Nephron progenitor cell (in vitro differentiated cells): ENCODE measurements around the gene C16orf46.

ENCODE experiments used
- DNase-seq: peaks from one replicate; pipeline ENCODE4 v3.0.0; 2021
- H3K27ac Mint-ChIP-seq: 2 replicates; pipeline ENCODE4 v1.8.0; 2021; ENCODE audit warnings: mild to moderate bottlenecking, moderate library complexity, mixed read lengths
- H3K27me3 Mint-ChIP-seq: 2 replicates; pipeline ENCODE4 v1.8.0; 2021; ENCODE audit warnings: mild to moderate bottlenecking, low read depth, mixed read lengths; ENCODE audit not compliant: poor library complexity
- H3K36me3 Mint-ChIP-seq: 2 replicates; pipeline ENCODE4 v1.8.0; 2021; ENCODE audit warnings: low read depth, mixed read lengths
- H3K4me1 Mint-ChIP-seq: 2 replicates; pipeline ENCODE4 v1.8.0; 2021; ENCODE audit warnings: mixed read lengths
- H3K4me3 Mint-ChIP-seq: 2 replicates; pipeline ENCODE4 v1.8.0; 2021; ENCODE audit warnings: mild to moderate bottlenecking, moderate library complexity, mixed read lengths
- H3K9me3 Mint-ChIP-seq: 2 replicates; pipeline ENCODE4 v1.8.0; 2021; ENCODE audit warnings: mild to moderate bottlenecking, moderate library complexity, mixed read lengths
- CTCF ChIP-seq: fragments of 200-600 bp; sonication (generic); IDR thresholded peaks from 2 replicates; pipeline ENCODE4 v1.5.0; 2021; ENCODE audit warnings: antibody characterized with exemption

Gene C16orf46

DNA sequence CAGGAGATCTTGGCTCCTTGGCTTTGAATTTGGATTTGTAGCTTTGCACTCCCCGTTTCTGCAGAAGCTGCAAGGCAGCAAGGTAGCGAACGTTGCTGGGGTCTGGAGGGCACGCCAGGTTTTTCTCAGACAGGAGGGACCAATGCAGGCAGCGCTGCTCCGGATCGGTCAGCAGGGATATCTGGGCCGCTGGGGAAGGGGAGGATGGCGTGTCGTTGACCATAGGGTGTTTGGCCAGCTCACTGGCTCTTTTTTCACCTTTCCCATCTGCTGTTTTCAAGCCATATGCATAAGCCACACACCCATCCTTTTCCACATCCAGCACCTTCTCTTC is 15.8 kb downstream of the C16orf46 start:
- Mint-ChIP-seq H3K27me3 (peaks cover 3% of the 10 kb centered on the region), H3K4me1 (peaks cover 20% of the 10 kb centered on the region), H3K9me3 (no peaks in the 10 kb centered on the region), H3K4me3 (peak overlapping the region; percentile 11), H3K36me3 (peaks cover 17% of the 10 kb centered on the region), H3K27ac (peak overlapping the region; percentile 62)
- no peak for DNase-seq
- no peak for TF ChIP-seq CTCF

DNA sequence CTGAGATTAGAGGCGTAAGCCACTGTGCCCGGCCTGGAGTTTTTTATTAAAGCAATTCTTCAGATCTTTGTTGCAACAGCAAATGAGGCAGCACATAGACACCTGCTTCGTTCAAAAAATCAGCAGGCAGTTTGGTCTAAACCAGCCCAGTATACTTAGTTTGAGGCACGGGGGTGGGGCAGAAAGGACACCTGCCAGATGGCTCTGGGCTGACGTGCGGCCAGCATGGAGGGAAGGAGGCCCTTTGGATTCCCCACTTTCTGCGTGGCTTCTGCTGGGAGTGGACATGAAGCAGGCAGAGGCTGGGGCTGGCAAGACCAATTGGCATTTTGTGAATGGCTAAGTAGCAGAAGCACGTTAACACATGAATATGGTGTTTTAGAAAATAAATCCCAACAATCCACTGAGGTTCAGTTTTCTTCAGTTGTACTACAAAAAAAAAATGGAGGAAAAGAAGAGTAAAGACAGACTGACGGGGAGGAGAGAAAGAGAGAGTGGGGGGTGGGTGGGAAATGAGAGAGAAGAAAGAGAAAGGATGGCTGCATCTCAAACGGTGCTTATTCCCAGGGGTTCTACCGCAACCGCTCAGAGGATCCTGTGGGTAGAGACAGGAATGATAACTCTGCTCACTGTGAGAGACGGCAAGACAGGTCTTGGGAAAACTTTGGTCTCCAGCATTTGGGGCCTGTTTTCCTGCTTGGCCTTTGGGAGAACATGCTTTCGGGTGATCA is 16.3 kb downstream of the C16orf46 start:
- Mint-ChIP-seq H3K4me3 (peak overlapping the region; percentile 11), H3K4me1 (peaks cover 20% of the 10 kb centered on the region), H3K27me3 (peaks cover 3% of the 10 kb centered on the region), H3K36me3 (peaks cover 16% of the 10 kb centered on the region), H3K9me3 (no peaks in the 10 kb centered on the region), H3K27ac (peak overlapping the region; percentile 62)
- no peak for DNase-seq
- TF ChIP-seq CTCF: no peak

- no peak for TF ChIP-seq CTCF
- Mint-ChIP-seq H3K27me3 (peaks cover 12% of the 10 kb centered on the region), H3K9me3 (peaks cover 33% of the 10 kb centered on the region), H3K4me3 (no peak overlapping the region), H3K27ac (no peak overlapping the region), H3K4me1 (no peaks in the 10 kb centered on the region), H3K36me3 (peaks cover 33% of the 10 kb centered on the region)
- DNase-seq: no peak
Measured at GRCh38 chr16:81053761-81054160, 23.3 kb downstream of the C16orf46 start.

DNA sequence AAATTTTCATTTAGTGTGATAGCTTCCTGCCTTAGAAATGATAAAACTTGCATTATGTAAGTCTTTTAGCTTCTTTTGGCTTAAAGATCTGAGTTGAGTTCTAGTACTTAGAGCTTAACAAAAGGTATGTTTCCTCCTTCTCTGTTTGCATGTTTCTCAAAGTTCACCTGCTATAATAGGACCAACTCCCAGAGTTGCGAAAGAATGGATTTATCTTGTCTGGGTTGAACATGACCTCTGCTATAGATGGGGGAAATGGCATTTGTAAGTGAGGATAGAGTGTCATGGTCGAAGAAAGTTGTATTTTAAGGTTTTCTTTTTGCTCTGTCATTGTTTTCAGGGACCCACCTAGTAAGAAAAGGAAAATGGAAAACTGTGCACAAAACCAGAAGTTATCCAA is 34.2 kb downstream of the C16orf46 start:
- H3K27me3 Mint-ChIP-seq: no peaks in the 10 kb centered on the region
- no peak for DNase-seq
- H3K27ac Mint-ChIP-seq: peak overlapping the region; percentile 74
- peaks cover 11% of the 10 kb centered on the region for H3K4me1 Mint-ChIP-seq
- H3K9me3 Mint-ChIP-seq: peaks cover 4% of the 10 kb centered on the region
- H3K36me3 Mint-ChIP-seq: peaks cover 82% of the 10 kb centered on the region
- no peak for TF ChIP-seq CTCF
- H3K4me3 Mint-ChIP-seq: no peak overlapping the region

- Mint-ChIP-seq H3K9me3 (no peaks in the 10 kb centered on the region), H3K4me3 (no peak overlapping the region), H3K36me3 (peaks cover 84% of the 10 kb centered on the region), H3K27me3 (no peaks in the 10 kb centered on the region), H3K27ac (peak overlapping the region; percentile 91), H3K4me1 (peaks cover 22% of the 10 kb centered on the region)
- no peak for DNase-seq
- TF ChIP-seq CTCF: no peak
Measured at GRCh38 chr16:81041696-81042095, 35.3 kb downstream of the C16orf46 start.

- H3K9me3 Mint-ChIP-seq: no peaks in the 10 kb centered on the region
- H3K27me3 Mint-ChIP-seq: no peaks in the 10 kb centered on the region
- DNase-seq: no peak
- H3K4me3 Mint-ChIP-seq: no peak overlapping the region
- peak overlapping the region; percentile 2 for H3K27ac Mint-ChIP-seq
- no peak for TF ChIP-seq CTCF
- H3K36me3 Mint-ChIP-seq: peaks cover 77% of the 10 kb centered on the region
- peaks cover 24% of the 10 kb centered on the region for H3K4me1 Mint-ChIP-seq
Measured at GRCh38 chr16:81040842-81041241, 36.2 kb downstream of the C16orf46 start.
